Right atrium auricular region (tissue), 2 donors: ENCODE measurements around the gene LPP. TPM values are rescaled to one million over a fixed set of nuclear protein-coding genes. Genes with fewer than 3 reads are reported as not detected.

Source experiments
- DNase-seq: peaks from one replicate; pipeline ENCODE4 v3.0.0-alpha.2; 2019; ENCODE audit warnings: low spot score
- H3K27ac ChIP-seq, 2 donors: fragments of 200-600 bp; sonication (generic); 1 replicate in 1 of 2; 2 replicates in 1 of 2; pipeline ENCODE4 v1.5.1; 2016 to 2019
- H3K27me3 ChIP-seq, 2 donors: fragments of 200-600 bp; sonication (generic); one replicate each; pipeline versions ENCODE4 v1.5.1 to v1.6.0; 2017 to 2019
- H3K36me3 ChIP-seq: fragments of 200-600 bp; sonication (generic); one replicate; pipeline ENCODE4 v1.5.1; 2016
- H3K4me1 ChIP-seq, 2 donors: fragments of 200-600 bp; sonication (generic); one replicate each; pipeline versions ENCODE4 v1.5.1 to v1.6.0; 2017 to 2019
- H3K4me3 ChIP-seq, 2 donors: fragments of 200-600 bp; sonication (generic); 1 replicate in 1 of 2; 2 replicates in 1 of 2; pipeline ENCODE4 v1.5.1; 2017 to 2019; ENCODE audit warnings: mild to moderate bottlenecking in 1 of 2, moderate library complexity in 1 of 2
- H3K9me3 ChIP-seq, 2 donors: fragments of 200-600 bp; sonication (generic); one replicate each; pipeline ENCODE4 v1.5.1; 2019
- CTCF ChIP-seq, 2 donors: fragments of 200-600 bp; sonication (generic); IDR thresholded peaks; one replicate each; pipeline ENCODE4 v1.5.1; 2019; ENCODE audit warnings: antibody characterized with exemption in 2 of 2
- total RNA-seq, 2 donors: library from RNA; depleted of rRNA; stranded (reverse); fragments of >200 nt; gene quantifications; one replicate each; pipeline ENCODE4 v1.1.0, GENCODE V29; 2016

The LPP gene
- total RNA-seq, 2 donors from 2014 or later, result 117 to 186 TPM

GRCh38 chr3:188407158-188407880, 253.4 kb downstream of the LPP start:
- Histone ChIP-seq H3K36me3 (peaks cover 27% of the 10 kb centered on the region), H3K4me3 (no peak overlapping the region), H3K4me1 (no peaks in the 10 kb centered on the region), H3K27ac (no peak overlapping the region), H3K27me3 (no peaks in the 10 kb centered on the region), H3K9me3 (no peaks in the 10 kb centered on the region)
- TF ChIP-seq CTCF (IDR thresholded peaks at IDR 0.05), result no peak
- DNase-seq, result no peak

GRCh38 chr3:188408831-188409230, 254.9 kb downstream of the LPP start:
- DNase-seq, result no peak
- no peaks in the 10 kb centered on the region for H3K27me3 ChIP-seq
- peaks cover 27% of the 10 kb centered on the region for H3K36me3 ChIP-seq
- H3K9me3 ChIP-seq, result no peaks in the 10 kb centered on the region
- TF ChIP-seq CTCF (IDR thresholded peaks at IDR 0.05), result no peak
- no peaks in the 10 kb centered on the region for H3K4me1 ChIP-seq
- H3K27ac ChIP-seq, result no peak overlapping the region
- no peak overlapping the region for H3K4me3 ChIP-seq

GRCh38 chr3:188411750-188412149, 257.8 kb downstream of the LPP start:
- H3K4me1 ChIP-seq, result no peaks in the 10 kb centered on the region
- H3K27ac ChIP-seq, result no peak overlapping the region
- peaks cover 18% of the 10 kb centered on the region for H3K36me3 ChIP-seq
- H3K4me3 ChIP-seq, result no peak overlapping the region
- no peak for TF ChIP-seq CTCF (IDR thresholded peaks at IDR 0.05)
- H3K9me3 ChIP-seq, result no peaks in the 10 kb centered on the region
- no peak for DNase-seq
- no peaks in the 10 kb centered on the region for H3K27me3 ChIP-seq

GRCh38 chr3:188415196-188415595, 261.2 kb downstream of the LPP start:
- no peak for DNase-seq
- no peak for TF ChIP-seq CTCF (IDR thresholded peaks at IDR 0.05)
- H3K27ac ChIP-seq, result no peak overlapping the region
- no peaks in the 10 kb centered on the region for H3K27me3 ChIP-seq
- H3K4me1 ChIP-seq, result peaks cover 0 to 7% of the 10 kb centered on the region in 2 donors
- no peak overlapping the region for H3K4me3 ChIP-seq
- peaks cover 3% of the 10 kb centered on the region for H3K36me3 ChIP-seq
- no peaks in the 10 kb centered on the region for H3K9me3 ChIP-seq

- TF ChIP-seq CTCF (IDR thresholded peaks at IDR 0.05), result no peak
- H3K9me3 ChIP-seq, result no peaks in the 10 kb centered on the region
- peaks cover 0 to 13% of the 10 kb centered on the region in 2 donors for H3K4me1 ChIP-seq
- no peak overlapping the region for H3K4me3 ChIP-seq
- no peaks in the 10 kb centered on the region for H3K27me3 ChIP-seq
- H3K27ac ChIP-seq, result no peak overlapping the region
- no peak for DNase-seq
- no peaks in the 10 kb centered on the region for H3K36me3 ChIP-seq
Measured at GRCh38 chr3:188416041-188416440, 262.1 kb downstream of the LPP start.

GRCh38 chr3:188417271-188417696, 263.3 kb downstream of the LPP start:
- H3K4me1 ChIP-seq, result peaks cover 0 to 22% of the 10 kb centered on the region in 2 donors
- H3K27ac ChIP-seq, result no peak overlapping the region
- H3K4me3 ChIP-seq, result no peak overlapping the region
- H3K27me3 ChIP-seq, result no peaks in the 10 kb centered on the region
- H3K36me3 ChIP-seq, result no peaks in the 10 kb centered on the region
- DNase-seq, result no peak
- no peaks in the 10 kb centered on the region for H3K9me3 ChIP-seq
- no peak for TF ChIP-seq CTCF (IDR thresholded peaks at IDR 0.05)
